IgD-negative memory B cell (primary cell): ENCODE results near the gene CYP4F8. TPM values are rescaled to one million over a fixed set of nuclear protein-coding genes. Genes with fewer than 3 reads are reported as not detected.
"Not testable (repeated sequence)": the region's sequence is repeated elsewhere in the genome, so short reads cannot be mapped to it uniquely, and the experiment has no call there.

ENCODE experiments used
- H3K27ac Mint-ChIP-seq, 3 donors: one replicate each; pipeline ENCODE4 v1.8.0; 2020 to 2022; ENCODE audit warnings: mild to moderate bottlenecking in 3 of 3, mixed read lengths in 3 of 3, moderate library complexity in 1 of 3
- H3K27me3 Mint-ChIP-seq: one replicate; pipeline ENCODE4 v1.8.0; 2021; ENCODE audit warnings: mixed read lengths
- H3K36me3 Mint-ChIP-seq: one replicate; pipeline ENCODE4 v1.8.0; 2020; ENCODE audit warnings: mild to moderate bottlenecking, mixed read lengths
- H3K4me1 Mint-ChIP-seq, 3 donors: one replicate each; pipeline ENCODE4 v1.8.0; 2020 to 2022; ENCODE audit warnings: mixed read lengths in 3 of 3, mild to moderate bottlenecking in 1 of 3
- H3K4me3 Mint-ChIP-seq, 4 donors: one replicate each; pipeline ENCODE4 v1.8.0; 2020 to 2022; ENCODE audit warnings: mild to moderate bottlenecking in 4 of 4, mixed read lengths in 4 of 4, moderate library complexity in 3 of 4
- H3K9me3 Mint-ChIP-seq, 3 donors: one replicate each; pipeline ENCODE4 v1.8.0; 2020 to 2021; ENCODE audit warnings: mixed read lengths in 3 of 3, mild to moderate bottlenecking in 1 of 3
- polyA plus RNA-seq: library from polyadenylated mRNA; unstranded; fragments of 300-500 nt; fragmentation: Illumina TruSeq; gene quantifications from one replicate; pipeline ENCODE4 v1.2.3, GENCODE V29; 2021

The CYP4F8 gene
- polyA plus RNA-seq, 1 donor from 2014 or later, result not detected

DNA sequence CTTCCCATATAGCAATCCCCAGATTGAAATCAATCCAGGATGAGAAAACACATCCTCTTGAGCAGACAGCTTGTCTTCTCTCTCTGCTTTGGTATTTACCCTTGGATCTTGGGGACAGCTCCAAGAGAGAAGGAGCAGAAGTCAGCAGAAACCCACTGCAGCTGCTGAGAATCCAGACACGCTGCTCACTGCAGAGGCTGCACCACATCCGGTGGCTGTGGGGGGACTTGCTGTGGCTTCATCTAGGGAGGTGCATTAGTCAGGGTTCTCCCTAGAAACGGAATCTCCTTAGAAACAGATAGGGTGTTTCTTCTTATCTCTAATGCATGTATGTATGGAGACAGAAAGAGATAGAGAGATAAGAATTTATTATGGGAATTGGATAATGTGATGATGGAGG is 60.5 kb downstream of the CYP4F8 start:
- Mint-ChIP-seq H3K4me3 (no peak overlapping the region), H3K4me1 (peaks cover 0 to 2% (median 0%) of the 10 kb centered on the region in 3 donors), H3K9me3 (peaks cover 0 to 3% (median 0%) of the 10 kb centered on the region in 3 donors), H3K36me3 (no peaks in the 10 kb centered on the region), H3K27ac (no peak overlapping the region), H3K27me3 (no peaks in the 10 kb centered on the region)

- peaks cover 0 to 2% (median 0%) of the 10 kb centered on the region in 3 donors for H3K4me1 Mint-ChIP-seq
- H3K27ac Mint-ChIP-seq, result no peak overlapping the region
- no peak overlapping the region for H3K4me3 Mint-ChIP-seq
- no peaks in the 10 kb centered on the region for H3K36me3 Mint-ChIP-seq
- peaks cover 0 to 3% (median 3%) of the 10 kb centered on the region in 3 donors for H3K9me3 Mint-ChIP-seq
- H3K27me3 Mint-ChIP-seq, result peaks cover 10% of the 10 kb centered on the region
These were observed 64.1 kb downstream of the CYP4F8 start for GRCh38 chr19:15679089-15679488.

DNA sequence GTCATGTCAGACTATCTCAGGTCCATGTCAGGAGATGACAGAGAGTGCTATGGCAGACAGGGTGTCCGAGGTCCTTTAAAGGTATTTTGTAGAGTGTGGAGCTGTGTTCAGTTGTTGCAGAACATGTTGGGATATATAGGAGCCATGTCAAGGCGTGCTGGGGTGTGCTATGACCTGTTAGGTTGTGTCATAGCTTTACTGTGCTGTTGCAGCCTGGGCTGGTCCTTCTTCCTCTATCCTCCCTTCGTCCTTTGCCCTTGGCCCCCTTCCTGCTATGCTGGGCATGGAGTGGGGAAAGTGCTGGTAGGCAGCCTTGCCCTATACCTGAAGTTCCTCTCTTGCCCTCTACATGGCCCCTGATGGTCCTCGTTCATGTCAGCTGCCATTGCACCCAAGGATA is 64.8 kb downstream of the CYP4F8 start:
- peaks cover 13% of the 10 kb centered on the region for H3K27me3 Mint-ChIP-seq
- not testable (repeated sequence) for H3K4me3 Mint-ChIP-seq, H3K27ac Mint-ChIP-seq, H3K4me1 Mint-ChIP-seq, H3K9me3 Mint-ChIP-seq, H3K36me3 Mint-ChIP-seq

Other genes with a start within 250 kb of the CYP4F8 start
- 22.8 TPM for gene AKAP8, start 235.4 kb upstream of the CYP4F8 start, polyA plus RNA-seq
- gene AKAP8L, start 196.2 kb upstream of the CYP4F8 start, polyA plus RNA-seq, result 99.6 TPM
- gene WIZ, start 165.3 kb upstream of the CYP4F8 start, polyA plus RNA-seq, result 1.8 TPM
- gene RASAL3, start 150.7 kb upstream of the CYP4F8 start, polyA plus RNA-seq, result 27.0 TPM
- gene PGLYRP2, start 135.7 kb upstream of the CYP4F8 start, polyA plus RNA-seq, result not detected
- gene CYP4F22, start 106.7 kb upstream of the CYP4F8 start, polyA plus RNA-seq, result not detected
- not detected for gene CYP4F3, start 25.7 kb downstream of the CYP4F8 start, polyA plus RNA-seq
- gene CYP4F12, start 57.9 kb downstream of the CYP4F8 start, polyA plus RNA-seq, result not detected
- gene OR10H2, start 112.8 kb downstream of the CYP4F8 start, polyA plus RNA-seq, result not detected
- not detected for gene OR10H3, start 122.8 kb downstream of the CYP4F8 start, polyA plus RNA-seq
- gene OR10H5, start 172.4 kb downstream of the CYP4F8 start, polyA plus RNA-seq, result not detected
- not detected for gene OR10H1, start 200.4 kb downstream of the CYP4F8 start, polyA plus RNA-seq